ENCODE data around the gene SIDT2. TPM values are rescaled to one million over a fixed set of nuclear protein-coding genes. Genes with fewer than 3 reads are reported as not detected.

SIDT2 gene
- total RNA-seq, 2 experiments from 2014 or later: 16.6 to 17.3 TPM

GRCh38 chr11:117198613-117199012 lies 20.1 kb downstream of the SIDT2 start:
- peaks cover 3% of the 10 kb centered on the region for H3K36me3 Mint-ChIP-seq (ENCODE audit: low read depth)
- CTCF ChIA-PET: no interaction called here
- H3K4me3 Mint-ChIP-seq: no peak overlapping the region
- no peaks in the 10 kb centered on the region for H3K27me3 Mint-ChIP-seq
- POLR2A ChIA-PET: interaction anchor here (1.2 kb wide), 1 partner anchor 32 kb away, joined by 3 read pairs; no protein-coding TSS in a partner anchor
- no peak for ATAC-seq
- no peak for DNase-seq
- no peak for TF ChIP-seq CTCF (IDR thresholded peaks at IDR 0.05)
- no peaks in the 10 kb centered on the region for H3K9me3 Mint-ChIP-seq
- H3K27ac Mint-ChIP-seq: no peak overlapping the region
- intact Hi-C loops (cut with micrococcal nuclease): no loop called here
- no peaks in the 10 kb centered on the region for H3K4me1 Mint-ChIP-seq (ENCODE audit: low read depth)

GRCh38 chr11:117199053-117199915 lies 20.7 kb downstream of the SIDT2 start, which contains the start of gene TAGLN:
TAGLN (plus strand) TSS chr11:117199370; CDS start chr11:117203014, 3,644 bp downstream.
- Mint-ChIP-seq H3K4me1 (ENCODE audit: low read depth) (no peaks in the 10 kb centered on the region), H3K9me3 (no peaks in the 10 kb centered on the region), H3K4me3 (no peak within 1 kb of the TSS), H3K27me3 (no peaks in the 10 kb centered on the region), H3K27ac (no peak within 1 kb of the TSS), H3K36me3 (ENCODE audit: low read depth) (peaks cover 7% of the 10 kb centered on the region)
- TF ChIP-seq CTCF (IDR thresholded peaks at IDR 0.05): no peak
- intact Hi-C loops (cut with micrococcal nuclease): no loop called here
- CTCF ChIA-PET: no interaction called here
- DNase-seq: no peak
- no peak for ATAC-seq
- POLR2A ChIA-PET: interaction anchor here (1.2 kb wide), 1 partner anchor 31 kb away, joined by 3 read pairs; no protein-coding TSS in a partner anchor

GRCh38 chr11:117199916-117200812 lies 21.6 kb downstream of the SIDT2 start:
- intact Hi-C loops (cut with micrococcal nuclease): no loop called here
- Mint-ChIP-seq H3K9me3 (no peaks in the 10 kb centered on the region), H3K27me3 (no peaks in the 10 kb centered on the region), H3K27ac (no peak overlapping the region), H3K4me1 (ENCODE audit: low read depth) (no peaks in the 10 kb centered on the region), H3K36me3 (ENCODE audit: low read depth) (peaks cover 11% of the 10 kb centered on the region), H3K4me3 (no peak overlapping the region)
- CTCF ChIA-PET: no interaction called here
- POLR2A ChIA-PET: interaction anchor here (4.4 kb wide), 1 partner anchor 21 kb away, joined by 21 read pairs; no protein-coding TSS in a partner anchor
- DNase-seq (no peak), ATAC-seq (no peak)
- TF ChIP-seq CTCF (IDR thresholded peaks at IDR 0.05): no peak

GRCh38 chr11:117200813-117201657 lies 22.5 kb downstream of the SIDT2 start:
- no peak for TF ChIP-seq CTCF (IDR thresholded peaks at IDR 0.05)
- Mint-ChIP-seq H3K4me1 (ENCODE audit: low read depth) (no peaks in the 10 kb centered on the region), H3K9me3 (no peaks in the 10 kb centered on the region), H3K4me3 (no peak overlapping the region), H3K27ac (no peak overlapping the region), H3K36me3 (ENCODE audit: low read depth) (peaks cover 15% of the 10 kb centered on the region), H3K27me3 (no peaks in the 10 kb centered on the region)
- ChIA-PET CTCF (no interaction called here), POLR2A (interaction anchor here (4.4 kb wide), 1 partner anchor 20 kb away, joined by 21 read pairs; no protein-coding TSS in a partner anchor)
- no peak for DNase-seq
- no peak for ATAC-seq
- intact Hi-C loops (cut with micrococcal nuclease): no loop called here

Data from activated CD8-positive, alpha-beta T cell treated with anti-CD3 and anti-CD28 coated beads for 36 hours (primary cell).